H9 (cell line): ENCODE data around the gene CIDEC. TPM values are rescaled to one million over a fixed set of nuclear protein-coding genes. Genes with fewer than 3 reads are reported as not detected.

ENCODE experiments used
- DNase-seq: peaks from one replicate; pipeline ENCODE4 v3.0.0-alpha.2; 2017
- H2AFZ ChIP-seq: one replicate; pipeline ENCODE4 v1.6.1; 2013; ENCODE audit warnings: mild to moderate bottlenecking, low read length, control low read depth, moderate library complexity
- H2AK5ac ChIP-seq: 2 replicates; pipeline ENCODE4 v1.6.1; 2013; ENCODE audit warnings: low read length, control low read depth, mixed read lengths; ENCODE audit not compliant: insufficient read length
- H2BK120ac ChIP-seq: one replicate; pipeline ENCODE4 v1.6.1; 2013; ENCODE audit warnings: low read depth, mild to moderate bottlenecking, low read length, control low read depth, inconsistent platforms; ENCODE audit not compliant: poor library complexity, severe bottlenecking
- H2BK12ac ChIP-seq: 2 replicates; pipeline ENCODE4 v1.6.1; 2013; ENCODE audit warnings: low read length, control low read depth, mixed read lengths, low read depth; ENCODE audit not compliant: insufficient read length
- H2BK15ac ChIP-seq: 2 replicates; pipeline ENCODE4 v1.6.1; 2013; ENCODE audit warnings: low read depth, low read length, control low read depth
- H2BK20ac ChIP-seq: one replicate; pipeline ENCODE4 v1.6.1; 2013; ENCODE audit warnings: low read depth, mild to moderate bottlenecking, low read length, control low read depth, inconsistent platforms; ENCODE audit not compliant: poor library complexity, severe bottlenecking
- H2BK5ac ChIP-seq: 2 replicates; pipeline ENCODE4 v1.6.1; 2013; ENCODE audit warnings: low read length, control low read depth, mixed read lengths; ENCODE audit not compliant: insufficient read length
- H3K14ac ChIP-seq: 2 replicates; pipeline ENCODE4 v1.6.1; 2013; ENCODE audit warnings: low read length, control low read depth; ENCODE audit not compliant: insufficient read depth
- H3K18ac ChIP-seq: 2 replicates; pipeline ENCODE4 v1.6.1; 2013; ENCODE audit warnings: low read depth, mild to moderate bottlenecking, mixed read lengths, low read length, control low read depth; ENCODE audit not compliant: insufficient read length
- H3K23ac ChIP-seq: 2 replicates; pipeline ENCODE4 v1.6.1; 2013; ENCODE audit warnings: low read length, control low read depth, mixed read lengths, low read depth; ENCODE audit not compliant: insufficient read length
- H3K23me2 ChIP-seq: 2 replicates; pipeline ENCODE4 v1.6.1; 2013; ENCODE audit warnings: low read depth, mild to moderate bottlenecking, mixed read lengths, low read length, control low read depth; ENCODE audit not compliant: insufficient read length, poor library complexity, severe bottlenecking
- H3K27ac ChIP-seq: 2 replicates; pipeline ENCODE4 v1.5.1; 2013; ENCODE audit warnings: low read length, control low read depth, mixed read lengths, low read depth; ENCODE audit not compliant: insufficient read length
- H3K27me3 ChIP-seq: 2 replicates; pipeline ENCODE4 v1.6.1; 2013; ENCODE audit warnings: low read length, control low read depth, inconsistent platforms; ENCODE audit not compliant: insufficient read depth
- H3K4ac ChIP-seq: 2 replicates; pipeline ENCODE4 v1.6.1; 2013; ENCODE audit warnings: low read depth, mild to moderate bottlenecking, control low read depth, inconsistent platforms, low read length, moderate library complexity
- H3K4me1 ChIP-seq: 2 replicates; pipeline ENCODE4 v1.6.1; 2013; ENCODE audit warnings: low read length, control low read depth, inconsistent platforms; ENCODE audit not compliant: insufficient read depth
- H3K4me2 ChIP-seq: 2 replicates; pipeline ENCODE4 v1.6.1; 2013; ENCODE audit warnings: low read length, control low read depth, mixed read lengths; ENCODE audit not compliant: insufficient read length, insufficient read depth
- H3K56ac ChIP-seq: 2 replicates; pipeline ENCODE4 v1.6.1; 2013; ENCODE audit warnings: low read depth, mild to moderate bottlenecking, mixed read lengths, low read length, control low read depth; ENCODE audit not compliant: insufficient read length
- H3K79me1 ChIP-seq: 2 replicates; pipeline ENCODE4 v1.6.1; 2013; ENCODE audit warnings: low read depth, mild to moderate bottlenecking, moderate library complexity, low read length, control low read depth, inconsistent platforms; ENCODE audit not compliant: insufficient read depth, poor library complexity, severe bottlenecking
- H3K79me2 ChIP-seq: 2 replicates; pipeline ENCODE4 v1.6.1; 2013; ENCODE audit warnings: low read length, control low read depth, inconsistent platforms; ENCODE audit not compliant: insufficient read depth
- H3K9ac ChIP-seq: 2 replicates; pipeline ENCODE4 v1.6.1; 2013; ENCODE audit warnings: low read length, control low read depth, mixed read lengths; ENCODE audit not compliant: insufficient read length; ENCODE audit errors: extremely low read depth
- H3K9me3 ChIP-seq: one replicate; pipeline ENCODE4 v1.6.1; 2013; ENCODE audit warnings: low read depth, low read length, inconsistent platforms; ENCODE audit not compliant: control insufficient read depth
- H3T11ph ChIP-seq: one replicate; pipeline ENCODE4 v1.6.1; 2013; ENCODE audit warnings: mild to moderate bottlenecking, low read length, control low read depth, inconsistent platforms
- H4K20me1 ChIP-seq: one replicate; pipeline ENCODE4 v1.6.1; 2013; ENCODE audit not compliant: control insufficient read depth, insufficient read length, insufficient read depth
- H4K5ac ChIP-seq: 2 replicates; pipeline ENCODE4 v1.6.1; 2013; ENCODE audit warnings: low read depth, mild to moderate bottlenecking, mixed read lengths, low read length, control low read depth; ENCODE audit not compliant: insufficient read length
- H4K8ac ChIP-seq: replicated peaks from 2 replicates; pipeline ENCODE4 v1.6.1; 2013; ENCODE audit warnings: low read length, control low read depth, mixed read lengths, low read depth; ENCODE audit not compliant: insufficient read length
- H4K91ac ChIP-seq: 2 replicates; pipeline ENCODE4 v1.6.1; 2013; ENCODE audit warnings: low read depth, mild to moderate bottlenecking, moderate library complexity, mixed read lengths, low read length, control low read depth; ENCODE audit not compliant: insufficient read length
- H3K27ac Mint-ChIP-seq, 3 experiments: 2 replicates in 2 of 3; 3 replicates in 1 of 3; pipeline ENCODE4 v1.8.0; 2020 to 2021; ENCODE audit warnings: mixed read lengths in 3 of 3, mild to moderate bottlenecking in 1 of 3, moderate library complexity in 1 of 3
- H3K27me3 Mint-ChIP-seq: 2 replicates; pipeline ENCODE4 v1.8.0; 2021; ENCODE audit warnings: low read depth, mild to moderate bottlenecking, moderate library complexity, mixed read lengths
- H3K36me3 Mint-ChIP-seq, 3 experiments: 2 replicates in 2 of 3; 3 replicates in 1 of 3; pipeline ENCODE4 v1.8.0; 2020 to 2021; ENCODE audit warnings: low read depth in 3 of 3, mixed read lengths in 3 of 3; ENCODE audit not compliant: insufficient read depth in 1 of 3
- H3K4me1 Mint-ChIP-seq, 2 experiments: 2 replicates each; pipeline ENCODE4 v1.8.0; 2020; ENCODE audit warnings: mixed read lengths in 2 of 2
- H3K4me3 Mint-ChIP-seq, 2 experiments: 2 replicates in 1 of 2; 3 replicates in 1 of 2; pipeline ENCODE4 v1.8.0; 2020 to 2021; ENCODE audit warnings: mild to moderate bottlenecking in 2 of 2, mixed read lengths in 2 of 2, moderate library complexity in 1 of 2
- H3K9me3 Mint-ChIP-seq, 2 experiments: 2 replicates in 1 of 2; 3 replicates in 1 of 2; pipeline ENCODE4 v1.8.0; 2020; ENCODE audit warnings: mild to moderate bottlenecking in 2 of 2, mixed read lengths in 2 of 2, moderate library complexity in 1 of 2
- CTCF ChIP-seq: fragments of 200-600 bp; sonication (generic); conservative IDR thresholded peaks from 3 replicates; pipeline ENCODE4 v1.8.0; 2021; ENCODE audit warnings: antibody characterized with exemption, mild to moderate bottlenecking
- WGBS: extraction: QIAGEN DNeasy Blood & Tissue Kit; methylation state at CpG from one replicate; pipeline ENCODE4 v1.1.7; 2013; ENCODE audit warnings: missing lambda C conversion rate, low lambda C conversion rate, mixed read lengths; ENCODE audit not compliant: insufficient read length; ENCODE audit errors: extremely low coverage; 5-methylcytosine and 5-hydroxymethylcytosine counted together
- total RNA-seq: library from RNA; stranded (reverse); gene quantifications from 2 replicates; pipeline ENCODE4 v1.2.1, GENCODE V29; 2021

The CIDEC gene
- total RNA-seq, 1 experiment from 2014 or later: not detected

DNA sequence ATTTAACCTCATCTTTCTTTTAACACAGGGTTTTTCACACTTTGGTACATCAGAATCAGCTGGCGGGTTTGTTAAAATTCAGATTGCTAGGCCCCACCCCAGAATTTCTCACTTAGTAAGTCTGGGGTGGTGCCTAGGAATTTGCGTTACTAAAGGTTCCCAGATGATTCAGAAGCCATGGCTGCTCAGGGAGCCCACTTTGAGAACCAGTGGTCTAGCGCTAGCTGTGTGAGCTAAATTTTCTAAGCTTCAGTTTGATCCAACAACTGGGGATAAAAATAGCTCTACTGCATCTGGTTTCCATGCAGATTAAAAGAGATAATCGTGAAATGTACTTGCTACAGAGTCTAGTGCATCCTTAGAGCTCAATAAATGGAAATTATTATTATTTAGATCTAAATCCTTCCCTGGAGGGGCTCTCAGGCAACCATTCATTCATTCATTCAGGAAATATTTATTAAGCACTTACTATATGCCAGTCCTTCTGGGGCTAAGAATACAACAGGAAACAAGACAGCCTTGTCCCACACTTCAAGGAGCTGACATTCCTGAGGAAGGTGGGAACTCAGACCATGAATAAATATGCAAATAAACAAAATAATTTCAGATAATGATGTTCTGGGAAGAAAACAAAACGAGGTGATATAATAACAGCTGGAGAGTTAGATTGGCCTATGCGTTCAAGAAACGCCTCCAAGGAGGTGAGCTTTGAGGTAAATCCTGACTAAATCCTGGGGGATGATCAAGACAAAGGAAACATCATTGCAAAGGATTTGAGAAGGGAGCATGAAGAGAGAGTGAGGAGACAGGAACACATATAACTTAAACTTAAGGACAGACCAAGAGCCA is 3.9 kb upstream of the CIDEC start:
- no peaks in the 10 kb centered on the region for H3K9me3 Mint-ChIP-seq
- no peak overlapping the region for H2BK12ac ChIP-seq
- H2AFZ ChIP-seq: no peak overlapping the region
- no peak overlapping the region for H2AK5ac ChIP-seq
- no peak overlapping the region for H2BK15ac ChIP-seq
- H3T11ph ChIP-seq: no peak overlapping the region
- H3K27ac ChIP-seq: no peak overlapping the region
- H3K23ac ChIP-seq: no peak overlapping the region
- H4K20me1 ChIP-seq: no peaks in the 10 kb centered on the region
- no peak for TF ChIP-seq CTCF
- peaks cover 4 to 6% of the 10 kb centered on the region in 2 experiments for H3K4me1 Mint-ChIP-seq
- no peaks in the 10 kb centered on the region for H3K79me1 ChIP-seq
- no peak overlapping the region for H3K4me2 ChIP-seq
- no peak overlapping the region for H4K91ac ChIP-seq
- H3K27me3 Mint-ChIP-seq: no peaks in the 10 kb centered on the region; the same call in 1 of the 2 replicates
- no peaks in the 10 kb centered on the region for H3K23me2 ChIP-seq
- no peaks in the 10 kb centered on the region for H3K4me1 ChIP-seq
- H3K4me3 Mint-ChIP-seq: no peak overlapping the region
- H3K27me3 ChIP-seq: no peaks in the 10 kb centered on the region; the same call in 1 of the 2 replicates
- H3K79me2 ChIP-seq: no peaks in the 10 kb centered on the region
- H3K9ac ChIP-seq: no peak overlapping the region
- H3K27ac Mint-ChIP-seq: peak overlapping the region in 1 of 3 experiments; percentile 55; a peak in 2 of 7 replicates
- no peak overlapping the region for H3K14ac ChIP-seq
- H2BK20ac ChIP-seq: no peak overlapping the region
- DNase-seq: no peak
- no peaks in the 10 kb centered on the region for H3K9me3 ChIP-seq
- H3K4ac ChIP-seq: no peak overlapping the region
- H4K5ac ChIP-seq: no peak overlapping the region
- no peak overlapping the region for H3K56ac ChIP-seq
- H2BK5ac ChIP-seq: no peak overlapping the region
- no peak overlapping the region for H3K18ac ChIP-seq
- no peak overlapping the region for H4K8ac ChIP-seq
- H2BK120ac ChIP-seq: no peak overlapping the region
- no CpG with 5 or more reads among the region's 7 CpGs for WGBS
- no peaks in the 10 kb centered on the region for H3K36me3 Mint-ChIP-seq
